ENCODE results near the gene HNRNPC. TPM values are rescaled to one million over a fixed set of nuclear protein-coding genes. Genes with fewer than 3 reads are reported as not detected.

The HNRNPC gene
- total and polyA plus RNA-seq, 2 of the 8 experiments (the other 6 are each of a cell fraction or from before 2014, with no cell fraction given) = 781 to 1,207 TPM

- TF ChIP-seq EP300 (IDR thresholded peaks at IDR 0.05; ENCODE audit: borderline replicate concordance in 1 of 2, low read depth in 2 of 2, low read length in 2 of 2) (no peak), RAD21 (IDR thresholded peaks at IDR 0.05 in 1 of 2, conservative IDR thresholded peaks at IDR 0.05 in 1 of 2; ENCODE audit: low read depth in 2 of 2, low read length in 2 of 2) (no peak), EGR1 (IDR thresholded peaks at IDR 0.05; ENCODE audit: borderline replicate concordance, low read depth, low read length) (no peak), POLR2AphosphoS5 (IDR thresholded peaks at IDR 0.05; ENCODE audit: low read depth, low read length) (peak; percentile 89), POLR2A (IDR thresholded peaks at IDR 0.05; ENCODE audit: control extremely low read depth in 1 of 2, low read depth in 2 of 2, low read length in 2 of 2) (peak; percentile 46 to 70), NRF1 (IDR thresholded peaks at IDR 0.05; ENCODE audit: low read depth, low read length) (no peak), TBP (IDR thresholded peaks at IDR 0.05; ENCODE audit: low read depth, low read length) (no peak)
- Histone ChIP-seq H2AFZ (ENCODE audit: low read length) (no peak overlapping the region), H3K27me3 (replicated peaks in 1 of 4; ENCODE audit: control insufficient read depth in 3 of 4, extremely low read depth in 1 of 4, insufficient read depth in 3 of 4, low read length in 3 of 4) (no peaks in the 10 kb centered on the region), H2AK5ac (ENCODE audit: low read depth, low read length) (no peak overlapping the region), H3K9ac (replicated peaks in 1 of 4; ENCODE audit: extremely low read depth in 1 of 4, low read depth in 3 of 4, low read length in 3 of 4) (peak overlapping the region in 1 of 4 experiments; percentile 54; a peak in 2 of 7 replicates), H3K4me1 (replicated peaks in 1 of 4; ENCODE audit: control insufficient read depth in 3 of 4, insufficient read depth in 4 of 4, low read length in 3 of 4) (peaks cover 2 to 4% (median 2%) of the 10 kb centered on the region in 4 experiments; a peak in 5 of 7 replicates), H3K23me2 (ENCODE audit: low read depth, low read length) (no peaks in the 10 kb centered on the region), H3K56ac (replicated peaks; ENCODE audit: insufficient read length, low read depth, low read length) (no peak overlapping the region), H3K4ac (replicated peaks; ENCODE audit: insufficient read length, low read depth, low read length) (no peak overlapping the region), H3K14ac (ENCODE audit: insufficient read length) (no peak overlapping the region), H2BK5ac (ENCODE audit: low read depth, low read length) (no peak overlapping the region), H4K5ac (ENCODE audit: insufficient read length, low read depth, low read length) (no peak overlapping the region), H3K36me3 (ENCODE audit: control insufficient read depth in 2 of 4, insufficient read depth in 4 of 4, low read length in 3 of 4) (peaks cover 10 to 93% (median 47%) of the 10 kb centered on the region in 4 experiments), H3K4me3 (ENCODE audit: extremely low read depth in 1 of 4, insufficient read depth in 2 of 4, low read depth in 3 of 4, low read length in 4 of 4) (no peak overlapping the region), H2BK12ac (ENCODE audit: low read depth, low read length) (no peak overlapping the region), H3K23ac (ENCODE audit: insufficient read length) (no peak overlapping the region), H3K4me2 (ENCODE audit: insufficient read depth in 1 of 2, low read depth in 2 of 2, low read length in 2 of 2) (peak overlapping the region; percentile 15 to 52; a peak in 3 of 4 replicates), H3K18ac (ENCODE audit: extremely low read depth, low read length) (no peak overlapping the region), H2BK120ac (replicated peaks; ENCODE audit: low read depth, low read length) (no peak overlapping the region), H2BK15ac (ENCODE audit: low read length) (no peak overlapping the region), H2BK20ac (ENCODE audit: low read length) (no peak overlapping the region), H3K79me2 (ENCODE audit: control insufficient read depth in 1 of 2, insufficient read depth in 2 of 2, low read length in 2 of 2) (peaks cover 66 to 99% of the 10 kb centered on the region in 2 experiments), H4K91ac (replicated peaks; ENCODE audit: insufficient read length, low read length) (no peak overlapping the region), H3K9me3 (ENCODE audit: insufficient read depth in 2 of 2, low read depth in 1 of 2, low read length in 1 of 2) (no peaks in the 10 kb centered on the region), H3K79me1 (ENCODE audit: low read depth, low read length) (no peaks in the 10 kb centered on the region; the same call in 1 of the 2 replicates), H4K20me1 (replicated peaks in 1 of 2; ENCODE audit: control insufficient read depth in 1 of 2, insufficient read depth in 2 of 2, low read length in 2 of 2) (peaks cover 33 to 68% of the 10 kb centered on the region in 2 experiments), H4K8ac (ENCODE audit: extremely low read depth, insufficient read depth, low read length) (no peak overlapping the region), H3K27ac (ENCODE audit: low read depth, low read length) (no peak overlapping the region)
- 77% methylated on average over 7 of the region's 7 CpGs; no CpG with 5 or more reads in 1 of the 2 experiments for WGBS, 2 experiments (ENCODE audit: extremely low coverage in 1 of 2, insufficient coverage in 1 of 2, insufficient read length in 1 of 2, insufficient replicate concordance in 2 of 2, low coverage in 1 of 2, low lambda C conversion rate in 2 of 2, missing lambda C conversion rate in 1 of 2)
- ChIA-PET CTCF (ENCODE audit: partially characterized antibody) (interaction anchor here (0.6 to 1.5 kb wide), 3 partner anchors 7 to 209 kb away, joined by 3 to 4 read pairs (median 4); no protein-coding TSS in a partner anchor), POLR2A (ENCODE audit: partially characterized antibody) (interaction anchor here (0.7 to 24.2 kb wide), 14 partner anchors 3 to 109 kb away, joined by 3 to 836 read pairs (median 3); no protein-coding TSS in a partner anchor)
- DNase-seq (ENCODE audit: low read depth in 1 of 2, low spot score in 2 of 2) (no peak), FAIRE-seq (no peak)
These were observed 11.8 kb downstream of the HNRNPC start for GRCh38 chr14:21257394-21257909.

All from H1 (cell line).